Body of pancreas (tissue), 4 donors: Measurements from ENCODE around the gene TAC3. TPM values are rescaled to one million over a fixed set of nuclear protein-coding genes. Genes with fewer than 3 reads are reported as not detected.

Experiments used
- ATAC-seq: fragments of 150-250 bp; one replicate; pipeline ENCODE4 v1.9.1; 2016
- DNase-seq, 4 donors: peaks; one replicate each; pipeline ENCODE4 v3.0.0-alpha.2; 2019
- H3K27ac ChIP-seq, 4 donors: fragments of 200-600 bp; sonication (generic); 1 replicate in 3 of 4; 2 replicates in 1 of 4; pipeline versions ENCODE4 v1.5.1 to v1.6.1; 2016 to 2019; ENCODE audit warnings: mild to moderate bottlenecking in 1 of 4, mixed read lengths in 1 of 4, moderate library complexity in 1 of 4
- H3K27me3 ChIP-seq, 2 donors: fragments of 200-600 bp; sonication (generic); one replicate each; pipeline ENCODE4 v1.6.0; 2016; ENCODE audit warnings: mild to moderate bottlenecking in 1 of 2
- H3K36me3 ChIP-seq, 2 donors: fragments of 200-600 bp; sonication (generic); replicated peaks in 1 of 2; 2 replicates each; pipeline ENCODE4 v1.5.1; 2016; ENCODE audit warnings: low read depth in 2 of 2; ENCODE audit not compliant: insufficient read depth in 1 of 2
- H3K4me1 ChIP-seq: fragments of 200-600 bp; sonication (generic); one replicate; pipeline ENCODE4 v1.6.0; 2016
- H3K4me3 ChIP-seq, 2 donors: fragments of 200-600 bp; sonication (generic); 1 replicate in 1 of 2; 2 replicates in 1 of 2; pipeline ENCODE4 v1.5.1; 2016 to 2019
- H3K9me3 ChIP-seq, 3 donors: fragments of 200-600 bp; sonication (generic); 1 replicate in 2 of 3; 2 replicates in 1 of 3; pipeline ENCODE4 v1.5.1; 2016
- POLR2A ChIP-seq, 3 donors: fragments of 450-650 bp; IDR thresholded peaks; one replicate each; pipeline ENCODE4 v1.6.1; 2016; ENCODE audit warnings: antibody characterized with exemption in 3 of 3, mild to moderate bottlenecking in 2 of 3
- WGBS, 2 donors: methylation state at CpG; one replicate each; pipeline ENCODE4 v1.1.5; 2017; 5-methylcytosine and 5-hydroxymethylcytosine counted together
- intact Hi-C: fragments of 100-400 bp; cut with DNase I; formaldehyde crosslinking; loops from one replicate; pipeline ENCODE4 v1.15.1; 2023
- total RNA-seq, 2 donors: library from RNA; depleted of rRNA; stranded (reverse); fragments of >200 nt; gene quantifications; one replicate each; pipeline ENCODE4 v1.1.0, GENCODE V29; 2016
- TF ChIP-seq, protein P1 (sequence below), 7 experiments: fragments of 450-650 bp in 4 of 7; fragments of 200-600 bp in 3 of 7; sonication (generic) in 3 of 7; IDR thresholded peaks; one replicate each; pipeline ENCODE4 v1.5.1; 2016 to 2019; ENCODE audit warnings: antibody characterized with exemption in 7 of 7

TAC3 gene
- total RNA-seq, 2 donors from 2014 or later, result not detected

DNA sequence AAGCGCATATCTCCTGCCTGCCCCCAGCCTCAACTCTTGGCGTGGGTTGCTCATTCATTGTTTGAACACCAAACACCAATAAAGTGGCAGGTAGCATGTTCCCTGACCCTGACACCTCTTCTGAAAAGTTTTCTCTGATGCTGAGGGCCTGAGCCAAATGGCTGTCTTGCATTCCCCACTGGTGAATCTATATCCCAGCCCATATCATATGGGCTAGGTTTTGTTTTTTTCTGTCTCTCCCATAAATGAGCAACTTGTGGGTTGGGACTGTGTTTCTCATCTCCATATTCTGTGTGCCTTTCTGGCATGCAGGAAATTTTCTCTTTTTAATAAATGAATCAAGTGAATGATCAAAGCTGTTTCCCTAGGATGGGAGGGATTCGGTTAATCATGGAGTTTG is 28.6 kb upstream of the TAC3 start:
- intact Hi-C loops, result no loop called here
- no peak for DNase-seq
- ATAC-seq, result no peak
- WGBS, 2 donors, result 76 to 91% methylated on average over 3 of the region's 3 CpGs
- Histone ChIP-seq H3K4me3 (no peak overlapping the region), H3K27me3 (no peaks in the 10 kb centered on the region), H3K9me3 (no peaks in the 10 kb centered on the region), H3K27ac (no peak overlapping the region), H3K36me3 (no peaks in the 10 kb centered on the region), H3K4me1 (no peaks in the 10 kb centered on the region)
- TF ChIP-seq, protein P1, sequence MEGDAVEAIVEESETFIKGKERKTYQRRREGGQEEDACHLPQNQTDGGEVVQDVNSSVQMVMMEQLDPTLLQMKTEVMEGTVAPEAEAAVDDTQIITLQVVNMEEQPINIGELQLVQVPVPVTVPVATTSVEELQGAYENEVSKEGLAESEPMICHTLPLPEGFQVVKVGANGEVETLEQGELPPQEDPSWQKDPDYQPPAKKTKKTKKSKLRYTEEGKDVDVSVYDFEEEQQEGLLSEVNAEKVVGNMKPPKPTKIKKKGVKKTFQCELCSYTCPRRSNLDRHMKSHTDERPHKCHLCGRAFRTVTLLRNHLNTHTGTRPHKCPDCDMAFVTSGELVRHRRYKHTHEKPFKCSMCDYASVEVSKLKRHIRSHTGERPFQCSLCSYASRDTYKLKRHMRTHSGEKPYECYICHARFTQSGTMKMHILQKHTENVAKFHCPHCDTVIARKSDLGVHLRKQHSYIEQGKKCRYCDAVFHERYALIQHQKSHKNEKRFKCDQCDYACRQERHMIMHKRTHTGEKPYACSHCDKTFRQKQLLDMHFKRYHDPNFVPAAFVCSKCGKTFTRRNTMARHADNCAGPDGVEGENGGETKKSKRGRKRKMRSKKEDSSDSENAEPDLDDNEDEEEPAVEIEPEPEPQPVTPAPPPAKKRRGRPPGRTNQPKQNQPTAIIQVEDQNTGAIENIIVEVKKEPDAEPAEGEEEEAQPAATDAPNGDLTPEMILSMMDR (IDR thresholded peaks at IDR 0.05), result no peak
- no peak for TF ChIP-seq POLR2A (IDR thresholded peaks at IDR 0.05)

DNA sequence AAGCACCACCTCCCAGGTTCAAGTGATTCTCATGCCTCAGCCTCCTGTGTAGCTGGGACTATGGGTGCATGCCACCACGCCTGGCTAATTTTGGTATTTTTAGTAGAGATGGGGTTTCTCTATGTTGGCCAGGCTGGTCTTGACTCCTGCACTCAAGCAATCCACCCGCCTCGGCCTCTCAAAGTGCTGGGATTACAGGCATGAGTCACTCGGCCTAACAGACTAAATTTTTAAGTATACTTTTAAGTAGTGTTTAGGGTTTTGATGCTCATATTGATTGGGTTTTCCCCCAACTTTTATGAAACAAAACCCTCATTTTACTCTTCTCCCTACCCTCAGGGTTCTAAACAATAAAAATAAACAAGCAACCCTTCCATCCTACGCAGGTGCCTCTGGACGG is 28.1 kb upstream of the TAC3 start:
- intact Hi-C loops, result no loop called here

DNA sequence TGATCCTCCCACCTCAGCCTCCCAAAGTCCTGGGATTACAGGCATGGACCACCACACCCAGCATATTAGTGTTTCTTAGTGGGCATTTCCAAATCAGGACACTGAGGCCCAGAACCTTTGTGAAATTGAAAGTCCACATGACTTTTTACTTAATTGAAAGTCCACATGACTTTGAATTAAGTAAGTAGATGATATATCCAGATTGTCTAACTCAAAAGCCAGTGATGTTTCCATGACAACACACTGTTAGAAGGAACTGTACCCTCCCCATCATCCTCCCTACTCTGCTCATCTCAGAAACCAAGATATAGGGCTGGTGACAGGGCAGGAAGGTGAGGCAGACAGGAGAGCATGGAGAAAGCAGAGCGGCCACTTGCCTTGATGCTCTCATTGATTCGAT is 26.4 kb upstream of the TAC3 start:
- Histone ChIP-seq H3K27ac (no peak overlapping the region), H3K27me3 (no peaks in the 10 kb centered on the region), H3K9me3 (no peaks in the 10 kb centered on the region), H3K36me3 (no peaks in the 10 kb centered on the region), H3K4me1 (no peaks in the 10 kb centered on the region), H3K4me3 (no peak overlapping the region)
- intact Hi-C loops, result no loop called here
- 80 to 83% methylated on average over 2 of the region's 2 CpGs for WGBS, 2 donors
- TF ChIP-seq POLR2A (IDR thresholded peaks at IDR 0.05), result no peak
- ATAC-seq, result no peak
- DNase-seq, result no peak

More for the DNA sequence above, 28.1 kb upstream of the TAC3 start:
- Histone ChIP-seq H3K27me3 (no peaks in the 10 kb centered on the region), H3K4me1 (no peaks in the 10 kb centered on the region), H3K36me3 (no peaks in the 10 kb centered on the region), H3K9me3 (no peaks in the 10 kb centered on the region), H3K27ac (no peak overlapping the region), H3K4me3 (no peak overlapping the region)
- no peak for TF ChIP-seq POLR2A (IDR thresholded peaks at IDR 0.05)
- TF ChIP-seq, protein P1 (IDR thresholded peaks at IDR 0.05), result no peak
- no peak for ATAC-seq
- no peak for DNase-seq
- 75 to 80% methylated on average over 6 of the region's 6 CpGs for WGBS, 2 donors

DNA sequence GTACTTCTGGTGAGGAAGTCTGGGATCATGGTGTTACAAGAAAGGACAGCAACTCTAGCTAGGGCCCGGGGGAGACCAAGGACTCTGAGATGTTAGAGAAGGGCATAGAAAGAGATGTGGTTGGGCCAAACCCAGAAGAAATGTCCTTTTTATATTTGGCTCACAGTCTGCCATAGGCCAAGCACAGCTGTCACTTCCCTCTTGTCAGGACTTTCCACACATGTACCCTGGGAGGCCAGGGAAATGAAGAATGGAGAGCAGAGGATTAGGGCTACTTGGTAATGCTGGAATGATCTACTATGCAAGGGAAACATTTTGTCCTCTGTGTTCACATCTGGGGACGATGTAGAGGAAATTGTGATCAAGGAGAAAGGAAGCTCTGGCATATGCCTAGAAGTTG is 24.4 kb upstream of the TAC3 start:
- no peaks in the 10 kb centered on the region for H3K4me1 ChIP-seq
- DNase-seq, result no peak
- H3K4me3 ChIP-seq, result no peak overlapping the region
- intact Hi-C loops, result no loop called here
- 58 to 66% methylated on average over 2 of the region's 2 CpGs for WGBS, 2 donors
- no peak for TF ChIP-seq POLR2A (IDR thresholded peaks at IDR 0.05)
- TF ChIP-seq, protein P1 (IDR thresholded peaks at IDR 0.05), result no peak
- H3K27ac ChIP-seq, result no peak overlapping the region
- no peaks in the 10 kb centered on the region for H3K9me3 ChIP-seq
- H3K27me3 ChIP-seq, result no peaks in the 10 kb centered on the region
- no peaks in the 10 kb centered on the region for H3K36me3 ChIP-seq
- no peak for ATAC-seq

DNA sequence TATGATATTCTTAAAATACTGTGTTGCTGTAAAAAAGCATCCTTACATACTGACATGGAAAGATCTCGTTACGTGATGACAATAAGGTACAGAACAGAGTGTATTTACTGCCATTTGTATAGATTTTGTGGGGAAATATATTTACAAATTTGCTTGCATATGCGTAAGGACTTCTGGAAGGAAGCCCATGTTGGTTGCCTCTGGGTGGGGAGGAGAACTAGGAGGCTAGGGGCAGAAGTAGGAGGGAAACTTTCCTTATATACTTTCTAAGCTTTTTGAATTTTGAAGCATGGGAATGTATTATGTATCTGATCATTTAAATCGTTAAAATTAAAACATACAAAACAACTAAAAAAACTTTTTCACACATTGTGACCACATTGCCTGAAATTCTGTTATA is 23.9 kb upstream of the TAC3 start:
- TF ChIP-seq, protein P1 (IDR thresholded peaks at IDR 0.05), result no peak
- TF ChIP-seq POLR2A (IDR thresholded peaks at IDR 0.05), result no peak
- ATAC-seq (no peak), DNase-seq (no peak)
- H3K36me3 ChIP-seq, result no peaks in the 10 kb centered on the region
- H3K4me3 ChIP-seq, result no peak overlapping the region
- no peak overlapping the region for H3K27ac ChIP-seq
- H3K9me3 ChIP-seq, result no peaks in the 10 kb centered on the region
- H3K27me3 ChIP-seq, result no peaks in the 10 kb centered on the region
- intact Hi-C loops, result no loop called here
- 70 to 79% methylated on average over 4 of the region's 4 CpGs for WGBS, 2 donors
- H3K4me1 ChIP-seq, result no peaks in the 10 kb centered on the region
